Ovary (tissue), 3 donors: ENCODE data around the gene HIPK2.

Experiments used
- CTCF ChIP-seq, 3 donors: fragments of 450-650 bp in 2 of 3; fragments of 200-600 bp in 1 of 3; IDR thresholded peaks; one replicate each; pipeline versions ENCODE4 v1.5.1 to v1.8.0; 2016 to 2022; ENCODE audit warnings: antibody characterized with exemption in 3 of 3, mild to moderate bottlenecking in 1 of 3
- POLR2A ChIP-seq: fragments of 450-650 bp; IDR thresholded peaks from one replicate; pipeline ENCODE4 v1.6.1; 2017; ENCODE audit warnings: antibody characterized with exemption, mild to moderate bottlenecking, moderate library complexity
- donor health status: DM: no; HTN: no; CAD: no.

- no peak for TF ChIP-seq CTCF (IDR thresholded peaks at IDR 0.05)
- no peak for TF ChIP-seq POLR2A
These were observed 206.6 kb downstream of the HIPK2 start for GRCh38 chr7:139571190-139571589.
